ENCODE measurements around the gene CFAP74.
"Not testable (repeated sequence)": the region's sequence is repeated elsewhere in the genome, so short reads cannot be mapped to it uniquely, and the experiment has no call there.

Gene CFAP74

GRCh38 chr1:1987142-1987510 is 16.5 kb downstream of the CFAP74 start:
- no peak for DNase-seq (ENCODE audit: low spot score)

DNA sequence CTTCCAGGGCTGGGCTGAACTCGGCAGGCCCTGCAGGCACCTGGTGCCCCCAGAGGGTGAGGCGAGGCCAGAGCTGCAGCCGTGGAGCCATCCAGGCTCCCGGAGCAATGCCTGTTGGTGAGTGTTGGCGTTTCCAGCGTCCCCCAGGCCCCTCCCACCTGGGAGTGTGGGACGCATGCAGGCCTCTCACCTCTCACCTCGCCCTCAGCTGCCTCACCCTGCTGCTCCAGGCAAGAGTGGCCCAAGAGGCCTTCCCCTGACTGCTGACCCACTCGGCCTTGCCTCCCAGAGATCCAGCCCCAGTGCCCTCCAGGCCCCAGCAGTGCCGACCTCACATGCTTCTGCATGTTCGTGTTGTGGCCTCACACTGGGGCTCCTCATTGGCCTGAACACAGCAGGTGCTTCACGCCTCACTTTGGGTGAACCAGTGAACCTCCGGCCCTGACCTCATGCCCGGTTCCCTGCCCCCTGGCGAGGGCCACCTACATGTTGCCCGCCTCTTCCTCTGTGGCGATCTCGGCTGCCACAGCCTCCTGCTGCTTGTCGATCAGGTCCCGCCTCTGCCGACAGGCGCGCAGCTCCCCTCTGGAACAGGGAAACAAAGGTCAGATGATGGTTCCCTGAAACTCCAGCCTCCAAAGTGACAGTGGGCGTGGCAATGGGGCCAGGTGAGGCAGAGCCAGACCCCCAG is 17.0 kb downstream of the CFAP74 start:
- DNase-seq (ENCODE audit: low spot score): peak; percentile 49

DNA sequence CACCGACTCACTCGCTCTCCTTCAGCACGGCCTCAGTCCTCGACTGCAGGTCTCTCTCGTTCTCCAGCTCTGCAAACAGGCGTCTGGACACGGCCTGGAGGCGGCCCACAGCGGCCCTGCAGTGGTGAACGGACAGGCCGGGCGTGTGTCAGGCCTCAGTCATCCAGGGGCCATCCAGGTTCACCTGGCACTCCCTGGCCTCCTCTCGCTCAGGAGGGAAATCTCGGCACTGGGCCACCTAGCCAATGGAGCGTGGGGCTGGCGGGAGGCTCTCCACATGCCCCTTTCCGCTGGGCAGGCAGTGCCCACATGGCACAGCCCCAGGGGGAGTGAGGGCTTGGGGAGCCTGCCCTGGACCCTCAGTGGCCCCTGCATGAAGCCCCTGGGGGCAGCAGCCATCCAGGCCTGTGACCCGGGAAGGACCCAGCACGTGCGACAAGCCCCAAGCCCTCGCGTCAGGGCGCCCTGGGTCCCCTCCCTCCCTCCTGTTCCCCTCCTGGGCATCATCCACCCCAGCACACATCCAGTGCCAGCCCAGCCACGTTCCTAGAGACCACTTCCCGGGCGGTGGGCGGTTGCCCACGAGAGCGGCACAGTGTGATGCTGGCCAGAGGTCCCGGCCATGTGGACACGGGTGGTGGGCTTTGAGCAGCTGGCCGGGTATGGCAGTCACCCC is 18.1 kb downstream of the CFAP74 start:
- DNase-seq (ENCODE audit: low spot score): peak; percentile 20

- no peak for DNase-seq (ENCODE audit: low spot score)
Measured at GRCh38 chr1:1984560-1985070, 19.0 kb downstream of the CFAP74 start.

DNA sequence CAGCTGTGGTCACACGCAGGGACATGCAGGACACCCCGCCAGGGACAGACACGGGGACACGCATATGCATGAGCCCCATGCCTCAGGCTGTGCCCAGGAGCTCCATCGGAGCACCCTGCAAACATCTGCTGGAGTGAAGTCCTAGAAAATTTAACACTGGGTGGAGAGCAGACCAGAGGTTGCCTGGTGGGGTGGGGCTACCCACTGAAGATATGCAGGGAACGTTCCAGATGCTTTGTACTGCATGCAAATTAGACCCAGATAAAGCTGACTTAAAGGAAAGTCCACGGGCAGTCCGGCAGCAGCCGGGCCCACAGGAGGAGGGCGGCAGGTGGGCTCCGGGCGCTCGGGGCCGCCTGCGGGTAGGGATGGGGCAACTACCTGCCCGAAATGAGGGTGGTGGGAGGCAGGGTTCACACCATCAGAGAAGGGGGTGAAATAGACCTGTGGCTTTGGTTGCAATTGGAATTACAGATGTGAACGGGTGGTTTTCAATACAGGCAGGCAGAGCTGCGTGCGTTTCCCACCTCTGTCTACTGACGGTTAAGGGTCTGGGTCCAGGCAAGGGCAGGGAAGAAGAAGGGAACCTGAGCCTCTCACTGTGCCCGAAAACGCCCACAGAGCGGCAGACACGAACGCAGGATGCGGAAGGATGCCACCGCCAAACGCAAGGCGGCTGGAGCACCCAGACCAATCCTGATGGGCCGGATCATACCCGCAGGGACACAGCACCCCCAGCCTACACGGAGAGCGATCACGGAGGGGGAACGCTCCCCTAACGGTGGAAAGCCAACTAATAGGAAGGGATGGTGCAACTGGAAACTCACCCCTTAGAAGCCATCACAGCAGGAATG is 21.0 kb downstream of the CFAP74 start:
- DNase-seq (ENCODE audit: low spot score): peak; percentile 24

DNA sequence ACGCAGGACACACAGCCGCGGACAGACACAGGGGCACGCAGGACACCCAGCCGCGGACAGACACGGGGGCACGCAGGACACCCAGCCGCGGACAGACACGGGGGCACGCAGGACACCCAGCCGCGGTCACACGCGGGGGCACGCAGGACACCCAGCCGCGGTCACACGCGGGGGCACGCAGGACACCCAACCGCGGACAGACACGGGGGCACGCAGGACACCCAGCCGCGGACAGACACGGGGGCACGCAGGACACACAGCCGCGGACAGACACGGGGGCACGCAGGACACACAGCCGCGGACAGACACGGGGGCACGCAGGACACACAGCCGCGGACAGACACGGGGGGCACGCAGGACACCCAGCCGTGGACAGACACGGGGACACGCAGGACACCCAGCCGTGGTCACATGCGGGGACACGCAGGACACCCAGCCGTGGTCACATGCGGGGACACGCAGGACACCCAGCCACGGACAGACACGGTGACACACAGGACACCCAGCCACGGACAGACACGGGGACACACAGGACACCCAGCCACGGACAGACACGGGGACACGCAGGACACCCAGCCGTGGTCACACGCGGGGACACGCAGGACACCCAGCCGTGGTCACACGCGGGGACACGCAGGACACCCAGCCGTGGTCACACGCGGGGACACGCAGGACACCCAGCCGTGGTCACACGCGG is 21.8 kb downstream of the CFAP74 start:
- DNase-seq (ENCODE audit: low spot score): not testable (repeated sequence)

GRCh38 chr1:1981142-1981500 is 22.5 kb downstream of the CFAP74 start:
- DNase-seq (ENCODE audit: low spot score): no peak

GRCh38 chr1:1980467-1981141 is 23.0 kb downstream of the CFAP74 start:
- DNase-seq (ENCODE audit: low spot score): no peak

DNA sequence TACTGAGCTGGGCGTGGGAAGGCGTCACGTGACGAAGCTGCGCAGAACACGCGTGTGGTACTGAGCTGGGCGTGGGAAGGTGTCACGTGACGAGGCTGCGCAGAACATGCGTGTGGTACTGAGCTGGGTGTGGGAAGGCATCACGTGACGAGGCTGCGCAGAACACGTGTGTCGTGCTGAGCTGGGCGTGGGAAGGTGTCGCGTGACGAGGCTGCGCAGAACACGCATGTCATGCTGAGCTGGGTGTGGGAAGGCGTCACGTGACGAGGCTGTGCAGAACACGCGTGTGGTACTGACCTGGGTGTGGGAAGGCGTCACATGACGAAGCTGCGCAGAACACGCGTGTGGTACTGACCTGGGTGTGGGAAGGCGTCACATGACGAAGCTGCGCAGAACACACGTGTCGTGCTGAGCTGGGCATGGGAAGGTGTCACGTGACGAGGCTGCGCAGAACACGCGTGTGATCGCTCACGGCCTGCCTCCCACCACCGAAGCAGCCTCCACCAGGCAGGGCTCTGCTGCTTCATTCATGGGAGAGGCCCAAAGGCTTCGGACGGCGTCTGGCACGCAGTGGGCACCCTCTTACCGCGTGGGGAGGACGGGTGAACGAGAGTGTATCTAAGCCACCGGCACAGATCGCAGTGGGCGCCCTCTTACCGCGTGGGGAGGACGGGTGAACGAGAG is 24.0 kb downstream of the CFAP74 start:
- DNase-seq (ENCODE audit: low spot score): no peak

DNA sequence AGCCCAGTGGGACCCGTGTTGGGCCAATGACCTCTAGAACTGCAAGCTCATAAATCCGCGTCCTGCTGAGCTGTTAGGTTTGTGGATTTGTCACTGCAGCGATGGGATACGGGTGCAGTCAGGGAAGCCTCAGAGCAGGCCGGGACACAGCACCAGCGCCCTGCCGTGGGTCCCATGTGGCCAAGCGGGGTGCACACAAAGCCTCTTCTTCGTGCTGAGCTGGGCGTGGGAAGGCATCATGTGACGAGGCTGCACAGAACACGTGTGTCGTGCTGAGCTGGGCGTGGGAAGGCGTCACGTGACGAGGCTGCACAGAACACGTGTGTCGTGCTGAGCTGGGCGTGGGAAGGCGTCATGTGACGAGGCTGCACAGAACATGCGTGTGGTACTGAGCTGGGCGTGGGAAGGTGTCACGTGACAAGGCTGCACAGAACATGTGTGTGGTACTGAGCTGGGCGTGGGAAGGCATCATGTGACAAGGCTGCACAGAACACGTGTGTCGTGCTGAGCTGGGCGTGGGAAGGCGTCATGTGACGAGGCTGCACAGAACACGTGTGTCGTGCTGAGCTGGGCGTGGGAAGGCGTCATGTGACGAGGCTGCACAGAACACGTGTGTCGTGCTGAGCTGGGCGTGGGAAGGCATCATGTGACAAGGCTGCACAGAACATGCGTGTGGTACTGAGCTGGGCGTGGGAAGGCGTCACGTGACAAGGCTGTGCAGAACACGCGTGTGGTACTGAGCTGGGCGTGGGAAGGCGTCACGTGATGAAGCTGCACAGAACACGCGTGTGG is 24.7 kb downstream of the CFAP74 start:
- DNase-seq (ENCODE audit: low spot score): not testable (repeated sequence)

- DNase-seq (ENCODE audit: low spot score): no peak
Measured at GRCh38 chr1:1978108-1978507, 25.5 kb downstream of the CFAP74 start.

GRCh38 chr1:1976031-1976430 is 27.6 kb downstream of the CFAP74 start:
- no peak for DNase-seq (ENCODE audit: low spot score)

DNA sequence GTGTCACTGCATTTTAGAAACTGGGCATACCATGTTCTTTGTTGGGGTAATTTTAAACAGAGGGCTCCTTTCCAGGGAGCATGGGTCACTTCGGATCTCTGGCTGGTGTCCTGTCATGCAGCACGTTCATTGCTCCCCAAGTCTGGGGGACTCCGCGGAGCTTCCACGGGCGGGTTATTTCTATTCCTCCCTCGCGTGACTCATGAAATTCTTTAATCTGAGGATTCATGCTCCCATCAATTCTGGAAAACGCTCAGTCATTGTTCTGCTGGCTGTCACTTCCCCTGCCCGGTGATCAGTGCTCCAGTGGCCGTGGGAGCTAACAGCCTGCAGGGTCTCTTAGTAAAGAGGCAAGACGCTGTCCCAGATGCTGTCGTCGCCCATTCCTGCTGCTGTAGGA is 28.1 kb downstream of the CFAP74 start:
- no peak for DNase-seq (ENCODE audit: low spot score)

DNA sequence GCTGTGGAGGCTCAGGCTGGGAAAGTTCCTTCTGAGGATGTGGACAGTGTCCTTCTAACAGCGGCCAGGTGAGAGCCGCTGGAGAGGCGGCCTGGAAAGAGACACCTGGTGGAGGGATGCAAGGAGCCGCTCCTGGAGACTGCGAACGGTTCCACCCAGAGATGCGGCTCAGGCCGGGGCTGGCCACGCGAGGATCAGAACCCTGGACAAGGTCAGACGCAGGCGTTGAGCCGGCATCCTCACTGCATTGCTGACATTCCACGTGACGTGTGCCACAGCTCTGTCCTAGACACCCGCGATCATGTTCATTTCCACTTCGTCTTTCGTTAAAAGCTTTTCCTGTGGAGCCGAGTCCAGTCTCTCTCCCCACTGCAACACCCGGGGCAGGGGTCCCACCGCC is 28.8 kb downstream of the CFAP74 start:
- peak; percentile 84 for DNase-seq (ENCODE audit: low spot score)

GRCh38 chr1:1973716-1974642 is 29.6 kb downstream of the CFAP74 start:
- DNase-seq (ENCODE audit: low spot score): no peak

DNA sequence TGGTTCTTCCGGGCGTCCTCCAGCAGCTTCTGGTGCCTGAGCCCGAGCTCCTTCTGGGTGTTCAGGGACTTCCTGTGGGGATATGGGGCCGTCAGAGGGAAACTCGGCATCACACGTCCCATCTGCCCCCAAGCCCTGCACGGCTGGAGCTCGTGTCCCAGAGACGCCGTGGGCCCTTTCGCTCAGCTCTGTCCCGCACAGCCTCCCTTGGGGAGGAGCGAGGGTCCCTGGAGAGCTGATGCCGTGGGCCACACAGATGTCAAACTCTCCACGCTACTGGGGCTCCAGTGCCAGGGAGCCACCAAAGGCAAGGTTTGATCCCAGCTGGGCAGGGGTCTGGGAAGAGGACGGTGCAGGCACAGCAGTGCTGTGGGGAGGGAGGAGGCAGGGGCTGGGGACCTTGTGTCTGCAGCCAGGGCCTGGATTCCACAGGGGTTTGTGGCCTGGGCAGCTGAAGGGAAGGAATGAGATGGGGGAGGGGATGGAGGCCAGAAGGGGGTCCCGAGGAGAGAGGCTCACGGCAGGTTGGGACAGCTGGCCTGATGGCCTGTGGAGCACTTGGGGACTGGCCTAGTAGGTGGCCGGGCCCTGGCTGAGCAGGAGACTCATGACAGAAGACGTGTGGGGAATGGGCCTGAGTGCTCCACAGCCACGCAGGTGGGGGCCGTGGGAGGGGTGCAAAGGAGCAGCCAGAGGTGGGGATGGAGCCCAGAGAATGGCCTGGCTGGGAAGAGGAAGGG is 30.4 kb downstream of the CFAP74 start:
- DNase-seq (ENCODE audit: low spot score): no peak

DNA sequence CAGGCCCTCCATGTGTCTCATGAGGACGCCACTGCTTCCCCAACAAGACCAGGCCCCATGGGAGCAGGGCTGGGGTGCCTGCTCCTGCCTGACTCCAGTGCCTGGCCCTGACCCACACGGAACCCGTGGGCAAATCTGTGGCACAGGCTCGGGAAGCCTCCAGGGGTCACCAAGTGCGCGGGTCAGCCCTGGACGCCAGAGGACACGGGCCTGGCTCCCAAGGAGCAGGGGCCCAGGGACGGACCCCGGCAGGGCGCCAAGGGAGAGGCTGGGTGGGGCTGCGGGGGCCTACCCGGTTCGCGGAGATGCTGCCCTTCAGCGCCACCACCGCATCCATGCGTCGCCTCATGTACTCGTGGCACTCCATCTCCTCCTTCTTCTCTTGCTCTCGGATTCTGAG is 31.9 kb downstream of the CFAP74 start:
- no peak for DNase-seq (ENCODE audit: low spot score)

GRCh38 chr1:1971017-1971416 is 32.6 kb downstream of the CFAP74 start:
- DNase-seq (ENCODE audit: low spot score): no peak
